ENCODE measurements around the gene TSHR. TPM values are rescaled to one million over a fixed set of nuclear protein-coding genes. Genes with fewer than 3 reads are reported as not detected.
"Not testable (repeated sequence)": the region's sequence is repeated elsewhere in the genome, so short reads cannot be mapped to it uniquely, and the experiment has no call there.

TSHR gene
- total RNA-seq, 1 donor from 2014 or later: not detected

DNA sequence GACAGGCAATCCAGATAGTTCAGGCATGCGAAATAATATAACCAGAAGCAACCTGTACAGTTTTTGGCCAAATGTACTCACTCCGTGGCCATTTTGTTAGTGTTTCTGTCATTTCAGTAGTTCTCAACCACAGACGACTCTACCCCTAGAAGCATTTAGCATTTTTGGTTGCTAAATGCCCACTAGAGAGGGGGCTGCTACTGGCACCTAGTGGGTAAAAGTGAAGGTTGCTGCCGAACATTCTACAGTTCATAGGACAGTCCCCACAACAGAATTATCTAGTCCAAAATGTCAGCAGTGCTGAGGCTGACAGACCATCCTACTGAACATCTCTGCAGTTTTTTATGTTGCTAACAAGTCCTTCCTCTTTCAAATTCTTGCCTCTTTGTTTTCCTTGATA lies 107.4 kb downstream of the TSHR start:
- no peak for DNase-seq (ENCODE audit: extremely low read depth, low read depth, low spot score)

DNA sequence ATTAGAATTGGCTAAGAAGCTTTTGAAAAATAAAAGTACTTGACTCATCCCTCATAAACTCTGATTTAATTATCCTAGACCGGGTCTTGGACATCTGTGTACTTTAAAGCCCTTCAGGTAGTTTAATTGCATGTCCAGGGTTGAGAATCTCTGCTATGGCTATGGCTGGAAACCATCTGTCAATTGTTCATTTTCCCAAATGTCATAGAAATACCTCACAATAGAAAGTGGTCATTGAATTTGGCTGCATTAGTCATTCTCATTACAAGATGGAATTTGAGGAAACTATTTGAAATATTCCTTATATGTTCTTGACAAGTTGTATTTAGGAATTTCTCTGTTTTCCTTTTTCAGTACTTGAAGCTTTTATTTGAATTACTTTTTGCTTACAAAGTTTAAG lies 111.3 kb downstream of the TSHR start:
- no peak for DNase-seq (ENCODE audit: extremely low read depth, low read depth, low spot score)

DNA sequence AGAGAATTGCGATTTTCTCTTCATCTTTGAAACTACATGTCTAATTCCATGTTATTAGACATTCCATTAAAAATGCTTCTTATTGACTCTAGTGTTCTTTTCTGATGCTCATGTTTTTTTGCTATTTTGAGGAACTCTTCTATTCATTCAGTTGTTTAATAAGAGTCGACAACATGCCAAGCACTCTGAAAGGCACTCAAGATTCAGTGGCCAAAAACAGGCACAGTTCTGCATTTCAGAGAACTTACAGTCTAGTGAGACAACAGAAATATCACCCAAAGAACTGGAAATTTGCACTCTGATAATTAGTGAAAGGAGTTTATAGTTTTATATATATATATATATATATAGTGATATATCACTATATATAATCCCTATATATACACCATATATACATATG lies 111.7 kb downstream of the TSHR start:
- DNase-seq (ENCODE audit: extremely low read depth, low read depth, low spot score): no peak

DNA sequence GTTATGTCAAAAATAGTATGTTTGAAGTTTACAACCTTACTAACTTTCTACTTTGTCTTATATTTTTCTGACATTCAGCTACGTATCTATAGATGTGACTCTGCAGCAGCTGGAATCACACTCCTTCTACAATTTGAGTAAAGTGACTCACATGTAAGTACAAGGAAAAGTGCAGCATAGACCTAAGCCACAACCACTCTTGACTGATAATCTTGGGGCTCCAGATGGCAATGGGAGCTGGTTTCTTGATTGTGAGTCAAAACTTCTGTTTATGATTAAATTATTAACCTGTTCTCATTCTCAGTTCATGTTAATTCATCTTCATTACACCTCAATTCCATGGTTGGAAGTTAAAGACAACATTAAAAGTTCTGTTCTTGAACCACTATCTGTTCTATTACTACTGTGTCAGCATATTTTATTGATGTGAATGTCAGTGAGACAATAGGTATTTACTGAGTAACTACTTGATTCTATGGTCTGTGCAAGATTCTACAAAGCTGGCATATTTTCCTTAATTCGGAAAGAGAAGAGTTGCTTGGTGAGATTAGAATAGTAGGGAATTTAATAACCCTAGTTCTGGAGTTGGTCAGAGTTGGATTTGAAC lies 112.9 kb downstream of the TSHR start:
- DNase-seq (ENCODE audit: extremely low read depth, low read depth, low spot score): no peak

DNA sequence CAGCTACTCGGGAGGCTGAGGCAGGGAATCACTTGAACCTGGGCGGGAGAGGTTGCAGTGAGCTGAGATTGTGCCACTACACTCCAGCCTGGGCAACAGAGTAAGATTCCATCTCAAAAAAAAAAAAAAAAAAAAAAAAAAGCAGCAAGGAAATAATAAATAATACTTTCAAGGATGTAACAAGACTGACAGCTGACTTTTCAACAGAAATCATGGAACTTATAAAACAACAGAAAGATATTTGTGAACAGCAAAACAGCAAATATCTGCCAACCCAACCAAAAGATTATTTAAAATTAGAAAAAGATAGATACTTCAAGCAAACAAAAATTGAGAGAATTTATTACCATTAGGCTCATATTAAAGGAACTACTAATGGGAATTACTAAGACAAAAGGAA lies 115.1 kb downstream of the TSHR start:
- DNase-seq (ENCODE audit: extremely low read depth, low read depth, low spot score): no peak

DNA sequence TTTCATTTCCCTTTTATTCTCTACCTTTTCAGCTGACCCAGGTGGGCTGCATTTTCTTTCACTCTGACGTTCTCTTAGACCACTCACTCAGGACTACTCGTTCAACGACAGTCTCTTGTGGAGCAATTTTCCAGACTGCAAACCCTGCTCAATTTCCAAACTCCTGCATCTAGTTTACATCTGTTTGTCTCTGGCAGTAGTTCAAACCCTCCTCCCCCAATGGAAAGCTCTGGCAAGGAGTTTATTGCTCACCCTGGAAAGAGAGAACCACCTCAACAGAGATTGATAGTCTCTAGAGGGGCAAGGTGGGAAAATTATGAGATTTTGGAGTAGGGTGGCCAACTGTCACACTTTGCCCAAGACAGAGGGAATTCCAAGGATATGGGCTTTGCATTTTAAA lies 130.2 kb downstream of the TSHR start:
- DNase-seq (ENCODE audit: extremely low read depth, low read depth, low spot score): no peak

DNA sequence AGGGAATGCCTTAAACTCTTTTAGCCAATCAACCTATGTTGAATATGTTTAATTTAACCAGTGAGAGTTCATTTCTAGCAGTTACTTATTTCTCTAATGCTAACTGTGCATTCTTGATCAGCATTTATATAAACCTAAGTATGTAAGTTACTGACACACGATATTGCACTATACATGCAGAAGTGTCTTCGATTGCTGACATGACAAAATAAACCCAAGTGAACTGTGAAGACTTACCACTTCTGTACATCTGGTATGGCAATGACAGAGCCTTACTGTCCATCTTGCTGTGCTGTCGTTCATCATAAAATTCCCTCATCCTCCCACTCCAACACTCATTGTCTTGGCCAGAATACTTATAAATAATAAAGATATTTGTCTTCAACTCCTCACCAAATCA lies 131.8 kb downstream of the TSHR start:
- no peak for DNase-seq (ENCODE audit: extremely low read depth, low read depth, low spot score)

DNA sequence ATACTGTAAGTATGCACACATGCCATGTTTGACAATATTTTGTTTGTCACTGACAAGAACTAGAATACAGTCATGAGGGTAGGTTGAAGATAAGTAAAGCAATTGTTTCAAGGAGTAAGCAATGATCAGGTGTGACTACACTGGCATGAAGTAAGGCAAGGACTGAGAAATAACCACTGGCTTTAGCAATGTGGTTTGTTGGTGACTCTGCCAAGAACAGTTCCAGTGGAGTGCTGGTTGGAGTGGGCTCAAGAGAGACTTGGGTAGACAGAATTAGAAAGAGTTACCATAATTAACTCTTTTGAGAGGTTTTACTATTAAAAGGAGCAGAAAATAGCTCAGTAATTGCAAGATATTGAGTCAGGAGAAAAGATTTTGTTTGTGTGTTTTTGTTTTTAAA lies 135.7 kb downstream of the TSHR start:
- DNase-seq (ENCODE audit: extremely low read depth, low read depth, low spot score): no peak

DNA sequence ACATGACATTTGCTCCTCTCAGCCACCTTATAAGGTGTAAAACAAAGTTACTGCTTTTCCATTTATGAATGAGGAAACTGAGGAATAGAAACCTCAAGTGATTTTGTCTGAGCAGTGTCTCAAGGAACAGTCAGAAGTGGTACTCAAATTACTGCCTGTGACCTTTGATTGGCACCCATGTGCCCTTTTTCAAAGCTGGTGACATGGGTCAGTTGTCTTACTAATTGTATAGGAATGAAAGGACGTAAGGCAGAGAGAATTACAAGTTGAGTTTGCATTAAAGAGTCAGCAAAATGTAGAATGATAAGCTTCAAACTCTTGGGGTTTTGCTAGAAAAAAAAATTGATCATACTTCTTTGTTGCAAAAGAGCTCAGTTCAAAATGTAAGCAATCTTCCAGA lies 136.2 kb downstream of the TSHR start:
- DNase-seq (ENCODE audit: extremely low read depth, low read depth, low spot score): no peak

DNA sequence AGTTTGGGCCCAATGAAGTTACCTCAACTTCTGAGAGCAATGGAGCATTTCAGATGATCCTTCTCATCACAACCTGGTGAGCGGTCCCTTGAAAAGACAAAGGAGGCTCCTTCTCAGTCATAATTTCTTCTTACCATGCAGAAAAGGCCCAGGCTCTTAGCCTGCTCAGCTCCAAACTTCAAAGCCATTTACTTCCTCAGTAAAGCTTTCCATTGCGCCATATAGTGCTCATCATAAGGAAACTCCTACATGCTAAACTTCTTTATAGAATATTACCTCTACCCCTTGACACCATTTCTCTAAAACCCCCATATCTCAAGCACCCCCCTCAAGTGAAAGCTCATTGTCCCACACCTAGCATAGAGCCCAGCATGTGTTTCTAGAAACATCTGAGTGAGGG lies 138.2 kb downstream of the TSHR start:
- DNase-seq (ENCODE audit: extremely low read depth, low read depth, low spot score): no peak

DNA sequence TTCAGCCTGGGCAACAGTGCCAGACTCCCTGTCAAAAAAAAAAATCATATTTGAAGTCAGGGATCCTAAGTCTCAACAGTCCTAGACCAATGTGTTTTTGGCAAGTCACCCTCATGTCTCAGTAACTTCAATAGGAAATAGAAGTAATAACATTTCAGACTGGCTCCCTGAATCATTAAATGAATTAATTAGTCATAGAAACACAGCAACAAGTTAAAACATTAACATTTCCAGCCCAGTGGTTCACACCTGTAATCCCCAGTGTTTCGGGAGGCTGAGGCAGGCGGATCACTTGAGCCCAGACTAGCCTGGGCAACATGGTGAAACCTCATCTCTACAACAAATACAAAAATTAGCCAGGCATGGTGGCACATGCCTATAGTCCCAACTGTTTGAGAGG lies 140.1 kb downstream of the TSHR start:
- no peak for DNase-seq (ENCODE audit: extremely low read depth, low read depth, low spot score)

DNA sequence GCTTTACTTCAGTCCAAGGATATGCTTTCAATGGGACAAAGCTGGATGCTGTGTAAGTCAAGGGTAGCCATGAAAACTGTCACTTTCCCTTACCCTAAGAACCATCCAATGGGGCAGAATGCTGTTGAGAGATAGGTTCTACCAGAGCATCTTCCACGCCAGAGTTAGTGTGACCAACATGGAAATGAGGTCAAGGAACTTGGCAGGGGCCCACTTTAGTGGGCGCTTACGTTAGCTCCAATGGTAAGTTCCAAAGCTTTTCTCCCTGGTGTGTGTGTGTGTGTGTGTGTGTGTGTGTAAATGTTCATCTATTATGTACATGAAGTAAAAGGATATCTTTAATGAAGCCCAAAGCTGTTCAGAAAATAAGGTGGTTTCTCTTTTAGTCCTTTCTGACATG lies 141.2 kb downstream of the TSHR start:
- DNase-seq (ENCODE audit: extremely low read depth, low read depth, low spot score): no peak

DNA sequence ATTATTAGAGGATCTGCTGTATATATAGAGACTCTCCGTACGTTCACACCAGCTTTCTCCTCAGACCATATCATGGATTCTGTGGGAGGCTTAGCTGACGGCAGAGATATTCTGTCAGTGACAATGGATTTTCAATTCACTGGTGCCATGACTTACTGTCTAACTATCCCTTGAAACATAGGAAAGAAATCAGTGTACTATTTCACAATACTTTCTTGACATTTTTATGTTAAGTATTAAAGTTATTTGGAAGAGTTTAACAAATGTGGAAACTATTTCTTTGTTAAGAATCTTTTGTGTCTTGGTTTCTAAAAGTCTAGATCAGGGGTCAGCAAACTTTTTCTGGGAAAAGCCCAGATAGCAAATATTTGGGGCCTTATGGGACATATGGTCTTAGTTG lies 146.8 kb downstream of the TSHR start:
- DNase-seq (ENCODE audit: extremely low read depth, low read depth, low spot score): no peak

DNA sequence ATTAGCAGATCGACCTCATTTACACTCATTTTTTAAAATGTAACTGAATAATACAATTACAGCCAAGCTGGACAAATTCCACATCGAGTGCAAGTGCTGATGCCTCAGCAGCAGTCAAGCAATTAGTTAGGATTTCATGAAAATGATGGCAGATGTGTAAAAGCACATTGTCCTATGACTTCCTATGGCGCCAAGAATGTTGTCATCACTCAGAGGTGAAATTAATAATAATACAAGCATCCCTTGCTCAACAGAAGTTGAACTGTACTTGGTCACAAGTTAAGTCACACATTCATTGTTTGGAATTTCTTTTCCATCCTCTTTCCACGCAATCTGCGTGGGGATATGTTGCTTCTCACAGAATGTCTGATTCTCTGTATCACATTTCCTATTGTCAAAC lies 148.0 kb downstream of the TSHR start:
- no peak for DNase-seq (ENCODE audit: extremely low read depth, low read depth, low spot score)

DNA sequence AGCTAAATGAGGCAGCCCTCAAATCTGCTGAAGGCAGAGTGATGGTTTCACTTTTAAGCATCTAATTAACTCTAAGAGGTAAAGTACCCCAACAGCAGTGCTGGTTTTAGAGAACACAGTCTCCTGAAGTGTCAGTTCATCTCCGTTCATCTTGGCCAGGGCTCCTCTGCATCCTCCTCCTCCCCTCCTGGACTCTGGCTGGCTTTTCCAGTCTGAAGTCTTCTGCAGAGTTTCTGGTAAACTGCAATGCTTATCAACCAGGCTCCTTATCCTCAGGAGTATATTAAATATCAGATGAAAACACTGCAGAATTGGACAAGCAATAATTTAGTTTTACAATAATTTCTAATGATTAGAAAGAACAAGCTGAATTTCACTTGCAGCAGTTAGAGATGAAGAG lies 150.0 kb downstream of the TSHR start:
- no peak for DNase-seq (ENCODE audit: extremely low read depth, low read depth, low spot score)

DNA sequence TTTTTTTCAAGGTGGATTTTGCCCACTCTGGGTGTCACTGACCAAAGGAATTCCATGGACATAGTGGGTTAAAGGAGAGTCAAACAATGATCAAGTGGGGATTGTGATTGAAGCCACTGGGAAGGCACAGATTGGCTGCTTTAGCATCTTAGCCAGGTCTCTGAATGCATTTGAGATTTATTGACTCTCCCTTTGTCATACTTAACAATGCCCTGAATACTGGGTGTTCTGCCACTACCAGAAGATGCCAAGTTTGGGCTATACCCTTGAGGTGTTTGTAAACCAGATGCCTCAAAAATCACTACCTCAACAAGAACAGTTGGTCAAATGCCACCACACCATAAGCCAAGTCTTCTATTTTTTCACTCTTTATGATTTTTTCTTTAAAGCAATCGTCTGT lies 150.5 kb downstream of the TSHR start:
- DNase-seq (ENCODE audit: extremely low read depth, low read depth, low spot score): no peak

DNA sequence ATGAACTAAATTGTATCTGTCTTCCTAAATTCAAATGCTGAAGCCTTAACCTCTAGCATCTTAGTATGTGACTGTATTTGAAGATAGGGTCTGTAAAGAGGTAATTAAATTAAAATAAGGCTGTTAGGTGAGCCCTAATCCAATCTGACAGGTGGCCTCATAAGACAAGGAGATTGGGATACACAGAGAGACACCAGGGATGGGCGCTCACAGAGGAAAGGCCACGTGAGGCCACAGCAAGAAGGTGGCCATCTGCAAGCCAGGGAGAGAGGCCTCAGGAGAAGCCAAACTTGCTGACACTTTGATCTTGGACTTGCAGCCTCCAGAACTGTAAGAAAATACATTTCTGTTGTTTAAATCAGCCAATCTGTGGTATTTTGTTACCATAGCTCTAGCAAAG lies 154.8 kb downstream of the TSHR start:
- DNase-seq (ENCODE audit: extremely low read depth, low read depth, low spot score): no peak

DNA sequence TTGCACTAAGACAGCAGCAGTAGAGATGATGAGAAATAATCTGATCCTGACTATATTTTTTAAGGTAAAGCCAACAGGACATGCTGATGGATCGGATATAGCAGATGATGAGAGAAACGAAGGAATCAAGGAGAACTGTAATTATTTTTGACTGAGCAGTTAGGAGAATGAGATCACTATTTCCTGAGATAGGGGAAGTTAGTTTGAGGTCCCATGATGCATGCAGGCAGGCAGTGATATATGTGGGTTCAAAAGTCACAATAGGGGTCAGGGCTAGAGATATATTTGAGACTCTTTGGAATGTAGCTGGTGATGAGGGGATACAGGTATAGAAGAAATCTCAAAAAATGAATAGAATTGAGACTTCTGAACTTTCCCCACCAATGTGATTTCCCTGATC lies 157.8 kb downstream of the TSHR start:
- no peak for DNase-seq (ENCODE audit: extremely low read depth, low read depth, low spot score)

DNA sequence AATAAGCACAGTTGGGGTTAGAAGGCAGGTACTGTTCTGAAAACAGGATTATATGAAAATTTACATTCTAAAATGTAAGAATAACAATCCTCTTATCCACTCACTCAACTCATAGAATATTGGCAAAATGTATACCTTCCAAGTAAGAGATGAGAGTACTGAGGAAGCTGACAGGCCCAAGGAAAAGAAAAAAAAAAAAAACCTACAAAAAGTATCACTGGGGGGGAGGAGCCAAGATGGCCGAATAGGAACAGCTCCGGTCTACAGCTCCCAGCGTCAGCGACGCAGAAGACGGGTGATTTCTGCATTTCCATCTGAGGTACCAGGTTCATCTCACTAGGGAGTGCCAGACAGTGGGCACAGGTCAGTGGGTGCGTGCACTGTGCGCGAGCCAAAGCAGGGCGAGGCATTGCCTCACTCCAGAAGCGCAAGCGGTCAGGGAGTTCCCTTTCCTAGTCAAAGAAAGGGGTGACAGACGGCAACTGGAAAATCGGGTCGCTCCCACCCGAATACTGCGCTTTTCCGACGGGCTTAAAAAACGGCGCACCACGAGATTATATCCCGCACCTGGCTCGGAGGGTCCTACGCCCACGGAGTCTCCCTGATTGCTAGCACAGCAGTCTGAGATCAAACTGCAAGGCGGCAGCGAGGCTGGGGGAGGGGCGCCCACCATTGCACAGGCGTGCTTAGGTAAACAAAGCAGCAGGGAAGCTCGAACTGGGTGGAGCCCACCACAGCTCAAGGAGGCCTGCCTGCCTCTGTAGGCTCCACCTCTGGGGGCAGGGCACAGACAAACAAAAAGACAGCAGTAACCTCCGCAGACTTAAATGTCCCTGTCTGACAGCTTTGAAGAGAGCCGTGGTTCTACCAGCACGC lies 158.8 kb downstream of the TSHR start:
- not testable (repeated sequence) for DNase-seq (ENCODE audit: extremely low read depth, low read depth, low spot score)

DNA sequence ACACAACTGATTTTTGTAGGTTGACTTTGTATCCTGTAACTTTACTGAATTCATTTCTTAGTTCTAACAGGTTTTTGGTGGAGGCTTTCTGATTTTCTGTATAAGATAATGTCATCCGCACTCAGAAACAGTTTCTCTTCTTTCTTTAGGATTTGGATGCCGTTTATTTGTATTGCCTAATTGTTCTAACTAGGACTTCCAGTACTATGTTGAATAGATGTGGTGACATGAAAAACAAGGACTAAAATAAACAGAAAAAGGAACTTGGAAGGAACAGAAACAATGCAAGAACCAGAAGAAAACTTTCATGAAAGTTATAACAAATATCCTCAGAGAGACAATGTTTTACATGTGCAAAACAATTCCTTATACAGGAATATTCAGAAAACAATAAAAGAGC lies 165.1 kb downstream of the TSHR start:
- no peak for DNase-seq (ENCODE audit: extremely low read depth, low read depth, low spot score)

DNA sequence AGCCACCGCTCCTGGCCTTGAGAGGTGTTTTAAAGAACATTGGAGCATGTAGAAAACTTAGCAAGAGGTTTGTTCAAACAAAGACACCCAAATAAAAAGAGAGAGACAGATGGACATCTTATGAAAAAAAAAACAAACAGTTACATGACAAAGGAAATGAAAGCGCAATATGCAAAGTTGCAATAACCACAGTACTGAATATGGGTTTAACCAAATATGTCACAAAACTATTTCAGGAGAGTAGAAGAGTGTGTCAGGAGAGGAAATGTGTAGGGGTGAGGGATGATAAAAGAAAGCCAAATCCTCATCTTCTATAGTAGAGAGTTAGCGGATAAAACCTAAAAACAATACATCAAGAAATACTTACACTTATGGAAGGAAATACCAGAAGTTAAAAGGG lies 166.9 kb downstream of the TSHR start:
- DNase-seq (ENCODE audit: extremely low read depth, low read depth, low spot score): no peak

DNA sequence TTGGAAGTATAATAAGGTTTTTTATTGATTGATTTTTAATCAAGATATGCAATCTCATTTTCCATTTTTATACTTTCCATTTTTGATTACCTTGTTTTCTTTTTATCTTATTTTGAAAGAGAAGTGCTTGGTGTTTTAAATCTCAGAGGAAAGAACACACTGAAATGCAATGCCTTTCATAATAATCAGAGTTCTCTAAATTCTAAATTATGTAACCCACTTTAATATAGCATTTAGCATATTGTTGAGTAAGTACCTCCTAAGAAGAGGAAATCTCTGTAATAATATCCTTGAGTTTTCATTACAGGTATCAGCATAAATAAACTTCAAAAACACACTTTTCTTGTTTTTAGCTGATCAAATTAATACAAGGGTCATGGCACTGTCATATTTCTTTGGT lies 168.4 kb downstream of the TSHR start:
- no peak for DNase-seq (ENCODE audit: extremely low read depth, low read depth, low spot score)

DNA sequence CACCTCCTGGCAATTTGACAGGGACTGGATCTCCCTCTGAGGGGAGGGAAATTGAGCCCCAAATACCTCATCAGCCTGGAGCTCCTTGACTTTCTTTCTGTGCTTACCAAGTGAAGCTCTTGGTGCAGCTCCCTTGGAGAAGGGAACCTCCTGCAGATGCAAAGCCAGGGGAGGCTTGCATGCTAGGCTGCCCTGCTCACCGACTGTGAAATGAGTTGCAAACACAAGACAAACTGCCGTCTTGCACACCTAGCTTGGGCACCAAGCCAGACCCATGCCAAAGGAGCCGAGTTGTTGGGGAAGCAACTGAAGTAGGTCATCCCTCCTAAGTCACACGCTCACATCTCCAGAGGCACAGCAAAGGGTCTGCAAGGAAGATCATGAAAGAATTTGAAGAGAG lies 170.1 kb downstream of the TSHR start:
- no peak for DNase-seq (ENCODE audit: extremely low read depth, low read depth, low spot score)
